Globus pallidus (tissue), 1 donor: ENCODE measurements around the gene NEK7.
"Not testable (repeated sequence)": the region's sequence is repeated elsewhere in the genome, so short reads cannot be mapped to it uniquely, and the experiment has no call there.

ENCODE experiments used
- DNase-seq: peaks from one replicate; pipeline ENCODE4 v3.0.0-alpha.2; 2015; ENCODE audit warnings: low spot score

Gene NEK7

GRCh38 chr1:198205016-198205684 lies 48.4 kb downstream of the NEK7 start:
- DNase-seq, result peak; percentile 37

GRCh38 chr1:198206292-198206691 lies 49.5 kb downstream of the NEK7 start:
- no peak for DNase-seq

- no peak for DNase-seq
These were observed 54.9 kb downstream of the NEK7 start for GRCh38 chr1:198211696-198212095.

- DNase-seq, result no peak
These were observed 55.3 kb downstream of the NEK7 start for GRCh38 chr1:198212126-198212525.

GRCh38 chr1:198212675-198213074 lies 55.9 kb downstream of the NEK7 start:
- DNase-seq, result no peak

GRCh38 chr1:198214924-198215323 lies 58.1 kb downstream of the NEK7 start:
- DNase-seq, result no peak

- no peak for DNase-seq
These were observed 63.6 kb downstream of the NEK7 start for GRCh38 chr1:198220428-198220827.

- DNase-seq, result not testable (repeated sequence)
These were observed 70.2 kb downstream of the NEK7 start for GRCh38 chr1:198227010-198227409.

- not testable (repeated sequence) for DNase-seq
These were observed 70.7 kb downstream of the NEK7 start for GRCh38 chr1:198227454-198227853.

GRCh38 chr1:198228925-198229324 lies 72.1 kb downstream of the NEK7 start:
- no peak for DNase-seq

- DNase-seq, result no peak
These were observed 75.0 kb downstream of the NEK7 start for GRCh38 chr1:198231779-198232178.

GRCh38 chr1:198232378-198232777 lies 75.6 kb downstream of the NEK7 start:
- no peak for DNase-seq

- DNase-seq, result no peak
These were observed 76.3 kb downstream of the NEK7 start for GRCh38 chr1:198232940-198233675.

GRCh38 chr1:198234520-198235251 lies 77.9 kb downstream of the NEK7 start:
- no peak for DNase-seq

- peak; percentile 10 for DNase-seq
These were observed 81.3 kb downstream of the NEK7 start for GRCh38 chr1:198238121-198238520.

- DNase-seq, result no peak
These were observed 84.8 kb downstream of the NEK7 start for GRCh38 chr1:198241553-198241952.

- DNase-seq, result no peak
These were observed 88.0 kb downstream of the NEK7 start for GRCh38 chr1:198244772-198245171.

GRCh38 chr1:198245379-198245778 lies 88.6 kb downstream of the NEK7 start:
- DNase-seq, result no peak

- DNase-seq, result no peak
These were observed 89.5 kb downstream of the NEK7 start for GRCh38 chr1:198246337-198246736.

- no peak for DNase-seq
These were observed 96.5 kb downstream of the NEK7 start for GRCh38 chr1:198253259-198253658.

GRCh38 chr1:198253668-198254067 lies 96.9 kb downstream of the NEK7 start:
- no peak for DNase-seq

- no peak for DNase-seq
These were observed 97.7 kb downstream of the NEK7 start for GRCh38 chr1:198254521-198254920.

- no peak for DNase-seq
These were observed 98.2 kb downstream of the NEK7 start for GRCh38 chr1:198254948-198255347.
